ENCODE measurements around the gene CAMTA1.
"Not testable (repeated sequence)": the region's sequence is repeated elsewhere in the genome, so short reads cannot be mapped to it uniquely, and the experiment has no call there.

GRCh38 chr1:7417618-7418017, 632.4 kb downstream of the CAMTA1 start:
- not testable (repeated sequence) for TF ChIP-seq POLR2AphosphoS5, CTCF, POLR2A (IDR thresholded peaks at IDR 0.05)

Data from upper lobe of left lung (tissue), 4 donors.